ENCODE results near the gene KRTAP5-10.

DNA sequence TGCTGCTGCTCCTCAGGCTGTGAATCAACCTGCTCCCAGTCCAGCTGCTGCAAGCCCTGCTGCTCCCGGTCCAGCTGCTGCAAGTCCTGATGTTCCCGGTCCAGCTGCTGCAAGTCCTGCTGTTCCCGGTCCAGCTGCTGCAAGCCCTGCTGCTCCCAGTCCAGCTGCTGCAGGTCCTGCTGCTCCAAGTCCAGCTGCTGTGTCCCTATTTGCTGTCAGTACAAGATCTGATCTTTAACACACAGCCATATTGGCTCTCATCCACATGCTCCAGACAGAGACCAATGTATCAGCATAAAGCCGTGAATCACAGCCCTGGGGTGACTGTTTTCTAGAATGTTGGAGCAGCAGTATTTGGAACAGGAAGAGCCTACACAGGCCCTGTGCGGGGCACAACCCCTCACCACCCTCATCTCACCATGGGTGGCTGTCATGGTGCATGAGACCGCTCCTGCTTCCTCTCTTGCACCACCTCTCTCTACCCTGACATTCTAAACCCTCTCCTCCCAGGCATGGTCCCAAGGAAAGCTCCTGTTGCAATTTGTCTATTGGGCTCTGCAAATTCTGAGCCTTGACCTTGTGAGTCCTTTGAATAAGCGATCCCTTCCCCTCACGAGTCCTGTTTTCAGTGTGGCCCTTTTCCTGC is 3.5 kb downstream of the KRTAP5-10 start:
- no peak for TF ChIP-seq EZH2 (IDR thresholded peaks at IDR 0.05; ENCODE audit: insufficient read depth, poor library complexity, severe bottlenecking)
- TF ChIP-seq EZH2phosphoT487 (IDR thresholded peaks at IDR 0.05; ENCODE audit: insufficient read depth, low read depth) = no peak
